ENCODE data around the gene ELOVL6.
"Not testable (repeated sequence)": the region's sequence is repeated elsewhere in the genome, so short reads cannot be mapped to it uniquely, and the experiment has no call there.

ELOVL6 gene

GRCh38 chr4:110196206-110196870 lies 2.1 kb downstream of the ELOVL6 start:
- H3K4me3 ChIP-seq (ENCODE audit: low read depth, low read length), result peak overlapping the region; percentile 88
- DNase-seq (ENCODE audit: low read depth), result peak; percentile 83
- peak; percentile 69 for TF ChIP-seq POLR2A (IDR thresholded peaks at IDR 0.05; ENCODE audit: extremely low read depth, insufficient read length)
- TF ChIP-seq MYC (IDR thresholded peaks at IDR 0.05; ENCODE audit: low read depth, low read length), result peak; percentile 70
- TF ChIP-seq, protein P1, sequence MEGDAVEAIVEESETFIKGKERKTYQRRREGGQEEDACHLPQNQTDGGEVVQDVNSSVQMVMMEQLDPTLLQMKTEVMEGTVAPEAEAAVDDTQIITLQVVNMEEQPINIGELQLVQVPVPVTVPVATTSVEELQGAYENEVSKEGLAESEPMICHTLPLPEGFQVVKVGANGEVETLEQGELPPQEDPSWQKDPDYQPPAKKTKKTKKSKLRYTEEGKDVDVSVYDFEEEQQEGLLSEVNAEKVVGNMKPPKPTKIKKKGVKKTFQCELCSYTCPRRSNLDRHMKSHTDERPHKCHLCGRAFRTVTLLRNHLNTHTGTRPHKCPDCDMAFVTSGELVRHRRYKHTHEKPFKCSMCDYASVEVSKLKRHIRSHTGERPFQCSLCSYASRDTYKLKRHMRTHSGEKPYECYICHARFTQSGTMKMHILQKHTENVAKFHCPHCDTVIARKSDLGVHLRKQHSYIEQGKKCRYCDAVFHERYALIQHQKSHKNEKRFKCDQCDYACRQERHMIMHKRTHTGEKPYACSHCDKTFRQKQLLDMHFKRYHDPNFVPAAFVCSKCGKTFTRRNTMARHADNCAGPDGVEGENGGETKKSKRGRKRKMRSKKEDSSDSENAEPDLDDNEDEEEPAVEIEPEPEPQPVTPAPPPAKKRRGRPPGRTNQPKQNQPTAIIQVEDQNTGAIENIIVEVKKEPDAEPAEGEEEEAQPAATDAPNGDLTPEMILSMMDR (IDR thresholded peaks at IDR 0.05; ENCODE audit: low read depth, low read length), result no peak
- TF ChIP-seq, protein P2, sequence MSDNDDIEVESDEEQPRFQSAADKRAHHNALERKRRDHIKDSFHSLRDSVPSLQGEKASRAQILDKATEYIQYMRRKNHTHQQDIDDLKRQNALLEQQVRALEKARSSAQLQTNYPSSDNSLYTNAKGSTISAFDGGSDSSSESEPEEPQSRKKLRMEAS (IDR thresholded peaks at IDR 0.05; ENCODE audit: low read depth, low read length), result peak; percentile 34

DNA sequence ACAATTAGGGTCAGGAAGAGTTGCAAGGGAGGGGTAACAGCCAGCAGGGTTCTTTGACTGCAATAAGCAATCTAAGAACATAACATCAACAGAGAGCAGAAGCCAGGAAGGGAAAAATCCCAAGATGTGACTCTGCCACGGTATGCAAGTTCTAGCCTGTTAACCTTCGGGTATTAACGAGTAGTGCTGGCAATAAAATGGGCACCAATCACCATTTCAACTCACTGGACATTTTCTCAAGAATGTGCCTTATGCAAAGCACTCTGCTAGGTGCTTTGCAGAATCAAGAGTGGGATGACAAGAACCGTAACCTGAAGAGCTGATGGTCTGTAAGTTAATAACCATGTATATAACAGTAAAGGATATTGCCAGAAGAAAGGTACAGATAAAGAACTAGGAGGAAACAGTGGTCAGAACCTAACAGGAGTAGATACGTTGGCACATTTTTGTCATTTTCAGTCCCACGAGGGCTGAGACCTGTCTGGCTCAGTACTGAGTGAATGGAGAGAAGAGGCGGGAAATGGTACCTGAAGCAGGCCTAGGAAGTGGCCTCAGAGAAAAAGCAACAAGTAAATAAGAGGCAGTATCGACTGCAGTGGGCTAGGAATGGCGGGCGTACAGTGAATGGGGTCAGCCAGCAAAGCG lies 2.7 kb downstream of the ELOVL6 start:
- TF ChIP-seq, protein P2 (IDR thresholded peaks at IDR 0.05; ENCODE audit: low read depth, low read length), result no peak
- TF ChIP-seq, protein P1 (IDR thresholded peaks at IDR 0.05; ENCODE audit: low read depth, low read length), result no peak
- no peak for TF ChIP-seq MYC (IDR thresholded peaks at IDR 0.05; ENCODE audit: low read depth, low read length)
- no peak for TF ChIP-seq POLR2A (IDR thresholded peaks at IDR 0.05; ENCODE audit: extremely low read depth, insufficient read length)
- H3K4me3 ChIP-seq (ENCODE audit: low read depth, low read length), result peak overlapping the region; percentile 73
- peak; percentile 30 for DNase-seq (ENCODE audit: low read depth)

DNA sequence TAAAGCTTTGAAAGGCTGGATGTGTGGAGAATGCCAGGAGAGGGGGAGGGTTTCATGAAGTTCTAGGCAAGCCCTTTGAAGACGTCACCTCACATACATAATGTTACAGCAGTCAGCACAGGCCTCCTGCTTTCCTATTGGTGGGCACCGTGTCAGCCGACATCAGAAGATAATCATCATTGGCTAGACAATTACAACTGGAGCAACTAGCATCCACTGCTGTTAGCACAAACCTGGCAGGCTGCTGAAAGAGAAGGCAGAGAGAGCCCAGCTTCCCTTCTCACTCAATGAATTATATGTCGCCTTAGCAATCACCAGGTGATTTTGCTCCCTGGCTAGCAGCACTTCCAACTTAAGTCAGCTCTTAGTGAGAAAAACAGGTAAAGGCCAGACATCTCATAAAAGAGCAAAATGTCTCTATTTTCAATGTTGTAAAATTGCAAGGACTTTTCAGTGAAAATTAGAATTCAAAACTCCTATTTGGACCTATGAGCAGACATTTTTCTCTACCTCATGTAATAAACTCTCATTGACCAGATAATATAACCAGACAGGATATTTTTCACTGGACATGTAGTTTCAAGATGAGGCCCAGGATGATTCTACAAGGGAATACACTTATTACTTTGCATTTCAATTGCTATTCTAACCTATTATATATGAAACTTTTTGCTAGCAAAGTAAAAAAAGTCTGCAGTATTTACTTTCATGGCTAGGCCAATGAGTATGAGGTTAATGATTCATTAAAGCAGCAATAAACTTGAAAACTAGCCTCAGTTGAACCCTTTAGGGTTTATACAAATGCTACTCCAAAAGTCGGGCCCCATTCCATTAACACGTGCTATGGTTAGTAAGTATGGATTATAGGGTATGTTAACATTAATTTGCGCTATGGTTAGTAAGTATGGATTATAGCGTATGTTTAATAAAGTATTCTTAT lies 4.3 kb downstream of the ELOVL6 start:
- H3K4me3 ChIP-seq (ENCODE audit: low read depth, low read length), result no peak overlapping the region
- TF ChIP-seq POLR2A (IDR thresholded peaks at IDR 0.05; ENCODE audit: extremely low read depth, insufficient read length) (peak; percentile 87), MYC (IDR thresholded peaks at IDR 0.05; ENCODE audit: low read depth, low read length) (no peak)
- TF ChIP-seq, protein P1 (IDR thresholded peaks at IDR 0.05; ENCODE audit: low read depth, low read length), result no peak
- TF ChIP-seq, protein P2 (IDR thresholded peaks at IDR 0.05; ENCODE audit: low read depth, low read length), result no peak

GRCh38 chr4:110193287-110193686 lies 5.1 kb downstream of the ELOVL6 start:
- not testable (repeated sequence) for DNase-seq (ENCODE audit: low read depth)

More for the DNA sequence above, 4.3 kb downstream of the ELOVL6 start:
- DNase-seq (ENCODE audit: low read depth), result peak; percentile 91

DNA sequence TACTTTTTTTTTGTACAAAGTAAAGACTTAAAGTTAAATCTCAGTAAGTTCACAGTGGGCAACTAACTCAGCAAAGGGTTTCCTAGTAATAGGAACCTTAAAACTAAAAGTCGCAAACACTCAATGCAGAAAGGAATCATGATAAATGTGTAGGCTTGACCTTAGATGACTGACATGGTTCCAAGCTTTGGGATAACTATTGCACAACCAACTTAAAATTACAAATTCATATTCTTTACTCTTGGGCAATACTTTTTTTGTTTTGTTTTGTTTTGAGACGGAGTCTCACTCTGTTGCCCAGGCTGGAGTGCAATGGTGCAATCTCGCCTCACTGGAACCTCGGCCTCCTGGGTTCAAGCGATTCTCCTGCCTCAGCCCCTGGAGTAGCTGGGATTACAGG lies 8.2 kb downstream of the ELOVL6 start:
- no peak overlapping the region for H3K4me3 ChIP-seq (ENCODE audit: low read depth, low read length)
- TF ChIP-seq POLR2A (IDR thresholded peaks at IDR 0.05; ENCODE audit: extremely low read depth, insufficient read length), result no peak
- TF ChIP-seq MYC (IDR thresholded peaks at IDR 0.05; ENCODE audit: low read depth, low read length), result no peak
- TF ChIP-seq, protein P1 (IDR thresholded peaks at IDR 0.05; ENCODE audit: low read depth, low read length), result no peak
- TF ChIP-seq, protein P2 (IDR thresholded peaks at IDR 0.05; ENCODE audit: low read depth, low read length), result no peak
- DNase-seq (ENCODE audit: low read depth), result no peak

More at GRCh38 chr4:110193287-110193686, 5.1 kb downstream of the ELOVL6 start:
- not testable (repeated sequence) for H3K4me3 ChIP-seq (ENCODE audit: low read depth, low read length)

Measured in NB4 (cell line).